ENCODE data around the gene NAT14. TPM values are rescaled to one million over a fixed set of nuclear protein-coding genes. Genes with fewer than 3 reads are reported as not detected.
"Not testable (repeated sequence)": the region's sequence is repeated elsewhere in the genome, so short reads cannot be mapped to it uniquely, and the experiment has no call there.

NAT14 gene
- total RNA-seq, 1 donor from 2014 or later = 33.1 TPM

DNA sequence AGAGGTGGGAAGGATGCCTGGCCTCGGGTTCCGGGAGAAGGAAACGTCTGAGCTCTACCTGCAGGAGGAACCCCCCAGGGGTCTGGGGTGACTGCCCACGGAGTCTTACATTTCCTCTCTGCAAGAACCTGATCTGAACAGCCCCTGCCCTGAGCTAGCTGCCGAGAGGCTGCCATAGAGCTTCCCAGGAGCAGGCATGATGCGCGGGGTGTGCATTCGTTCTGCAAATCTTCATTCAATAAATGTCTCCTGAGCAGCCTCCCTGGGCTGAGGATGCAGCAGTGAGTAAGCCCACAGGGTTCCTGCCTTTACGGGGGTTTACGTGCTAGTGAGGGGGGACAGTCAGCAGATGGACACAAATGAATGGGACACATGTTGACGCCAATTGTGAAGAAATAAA, 40.3 kb upstream of the NAT14 start:
- no peaks in the 10 kb centered on the region for H3K9me3 Mint-ChIP-seq (ENCODE audit: low read depth)
- peaks cover 50% of the 10 kb centered on the region for H3K27me3 Mint-ChIP-seq (ENCODE audit: low read depth)
- DNase-seq (ENCODE audit: low spot score) = no peak
- H3K36me3 Mint-ChIP-seq (ENCODE audit: low read depth) = peaks cover 3% of the 10 kb centered on the region
- H3K4me1 Mint-ChIP-seq (ENCODE audit: low read depth) = peaks cover 14% of the 10 kb centered on the region
- no peak overlapping the region for H3K4me3 Mint-ChIP-seq (ENCODE audit: unreplicated experiment)
- TF ChIP-seq CTCF (IDR thresholded peaks at IDR 0.05) = no peak
- no peak overlapping the region for H3K27ac Mint-ChIP-seq (ENCODE audit: unreplicated experiment)

DNA sequence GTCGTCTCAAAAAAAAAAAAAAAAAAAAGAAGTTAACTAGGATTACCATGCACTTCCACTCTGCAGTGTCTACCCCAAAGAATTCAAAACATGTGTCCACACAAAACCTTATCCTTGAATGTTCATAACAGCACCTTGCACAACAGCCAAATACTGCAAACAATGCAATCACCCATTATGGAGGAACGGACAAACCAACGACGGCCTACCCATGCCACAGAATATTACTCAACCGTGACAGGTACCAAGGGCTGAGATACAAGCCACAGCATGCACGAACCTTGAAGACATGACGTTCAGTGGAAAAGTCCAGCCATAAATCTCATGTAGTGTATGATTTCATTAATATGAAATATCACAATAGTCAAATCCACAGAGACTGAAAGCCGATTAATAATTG, 38.9 kb upstream of the NAT14 start:
- peaks cover 11% of the 10 kb centered on the region for H3K4me1 Mint-ChIP-seq (ENCODE audit: low read depth)
- H3K27ac Mint-ChIP-seq (ENCODE audit: unreplicated experiment) = no peak overlapping the region
- H3K27me3 Mint-ChIP-seq (ENCODE audit: low read depth) = peaks cover 48% of the 10 kb centered on the region
- TF ChIP-seq CTCF (IDR thresholded peaks at IDR 0.05) = no peak
- no peak for DNase-seq (ENCODE audit: low spot score)
- H3K9me3 Mint-ChIP-seq (ENCODE audit: low read depth) = no peaks in the 10 kb centered on the region
- peaks cover 3% of the 10 kb centered on the region for H3K36me3 Mint-ChIP-seq (ENCODE audit: low read depth)
- H3K4me3 Mint-ChIP-seq (ENCODE audit: unreplicated experiment) = no peak overlapping the region

DNA sequence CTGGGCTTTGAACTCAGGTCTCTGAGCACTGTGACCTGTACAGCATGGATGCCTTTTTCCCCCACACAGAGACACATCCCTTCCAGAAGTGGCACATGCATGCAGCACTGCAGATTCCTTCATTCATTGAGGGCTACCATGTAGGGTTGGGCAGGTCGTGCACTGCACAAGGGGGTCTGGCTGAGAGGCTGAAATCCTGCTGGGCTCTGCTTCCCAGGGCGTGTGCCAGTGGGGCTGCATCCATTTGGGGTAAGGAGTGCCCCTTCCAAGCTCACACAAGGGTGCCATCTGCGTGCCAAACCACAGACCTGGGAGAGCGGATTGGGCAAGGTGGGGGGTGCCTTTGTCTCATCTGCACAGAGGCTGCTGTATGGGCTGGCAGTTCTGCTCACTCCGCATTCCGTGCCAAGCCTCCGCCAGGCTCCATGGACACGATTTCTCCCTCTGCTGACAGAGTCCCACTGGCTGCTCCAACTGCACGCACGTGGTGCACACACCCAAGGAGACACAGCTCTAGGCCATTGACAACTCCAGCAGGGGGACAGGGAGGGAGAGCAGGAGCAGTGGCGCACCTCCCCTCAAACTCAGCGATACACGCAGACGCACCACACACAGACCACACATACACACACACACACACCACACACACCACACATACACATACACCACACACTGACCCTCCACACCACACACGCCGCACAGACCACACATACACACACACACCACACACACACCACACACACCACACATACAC, 37.4 kb upstream of the NAT14 start:
- TF ChIP-seq CTCF (IDR thresholded peaks at IDR 0.05) = no peak
- Mint-ChIP-seq H3K36me3 (ENCODE audit: low read depth) (no peaks in the 10 kb centered on the region), H3K4me3 (ENCODE audit: unreplicated experiment) (no peak overlapping the region), H3K9me3 (ENCODE audit: low read depth) (no peaks in the 10 kb centered on the region), H3K4me1 (ENCODE audit: low read depth) (peaks cover 7% of the 10 kb centered on the region), H3K27ac (ENCODE audit: unreplicated experiment) (no peak overlapping the region), H3K27me3 (ENCODE audit: low read depth) (peaks cover 39% of the 10 kb centered on the region)
- DNase-seq (ENCODE audit: low spot score) = no peak

DNA sequence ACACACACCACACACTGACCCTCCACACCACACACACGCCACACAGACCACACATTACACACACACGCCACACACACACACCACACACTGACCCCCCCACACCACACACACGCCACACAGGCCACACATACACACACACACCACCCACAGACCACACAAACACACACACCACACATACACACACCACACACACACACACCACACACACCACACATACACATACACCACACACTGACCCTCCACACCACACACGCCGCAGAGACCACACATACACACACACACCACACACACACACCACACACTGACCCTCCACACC, 36.9 kb upstream of the NAT14 start:
- not testable (repeated sequence) for H3K27ac Mint-ChIP-seq (ENCODE audit: unreplicated experiment); H3K36me3 Mint-ChIP-seq (ENCODE audit: low read depth); H3K4me3 Mint-ChIP-seq (ENCODE audit: unreplicated experiment); H3K9me3 Mint-ChIP-seq (ENCODE audit: low read depth); H3K4me1 Mint-ChIP-seq (ENCODE audit: low read depth); DNase-seq (ENCODE audit: low spot score)
- peaks cover 37% of the 10 kb centered on the region for H3K27me3 Mint-ChIP-seq (ENCODE audit: low read depth)

DNA sequence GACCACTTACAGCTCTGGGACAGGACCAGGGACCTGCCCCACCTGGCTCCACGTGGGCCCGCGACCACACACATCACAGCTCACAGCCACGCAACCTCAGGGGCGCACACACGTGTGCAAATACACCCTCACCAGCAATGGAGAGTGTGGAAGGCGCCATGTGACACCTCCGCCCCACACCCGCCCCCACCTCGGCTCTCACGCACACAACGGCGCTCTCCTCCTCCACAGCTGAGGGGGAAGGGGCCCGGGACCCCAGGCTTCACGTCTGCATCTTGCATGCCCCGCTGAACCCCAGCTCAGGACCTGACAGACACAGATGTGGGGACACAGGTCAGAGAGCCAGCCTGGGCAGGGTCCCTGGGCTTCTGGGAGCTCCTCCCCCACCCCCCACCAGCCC, 35.5 kb upstream of the NAT14 start:
- no peak overlapping the region for H3K27ac Mint-ChIP-seq (ENCODE audit: unreplicated experiment)

More for the DNA sequence above, 35.5 kb upstream of the NAT14 start:
- H3K27me3 Mint-ChIP-seq (ENCODE audit: low read depth) = peaks cover 29% of the 10 kb centered on the region
- DNase-seq (ENCODE audit: low spot score) = no peak
- H3K36me3 Mint-ChIP-seq (ENCODE audit: low read depth) = no peaks in the 10 kb centered on the region
- no peaks in the 10 kb centered on the region for H3K9me3 Mint-ChIP-seq (ENCODE audit: low read depth)
- TF ChIP-seq CTCF (IDR thresholded peaks at IDR 0.05) = no peak
- no peak overlapping the region for H3K4me3 Mint-ChIP-seq (ENCODE audit: unreplicated experiment)
- peaks cover 10% of the 10 kb centered on the region for H3K4me1 Mint-ChIP-seq (ENCODE audit: low read depth)
